Adrenal gland (tissue), 5 donors: ENCODE data around the gene FNIP2.

Source experiments
- POLR2A ChIP-seq, 2 donors: fragments of 450-650 bp; IDR thresholded peaks; one replicate each; pipeline ENCODE4 v1.6.1; 2017; ENCODE audit warnings: antibody characterized with exemption in 2 of 2, mild to moderate bottlenecking in 2 of 2, moderate library complexity in 1 of 2
- TF ChIP-seq, protein P1 (sequence below), 6 experiments: fragments of 450-650 bp in 4 of 6; fragments of 200-600 bp in 2 of 6; sonication (generic) in 1 of 6; IDR thresholded peaks; 1 replicate in 5 of 6; 2 replicates in 1 of 6; pipeline versions ENCODE4 v1.5.1 to v1.8.0; 2016 to 2021; ENCODE audit warnings: antibody characterized with exemption in 6 of 6, mild to moderate bottlenecking in 2 of 6, moderate library complexity in 1 of 6
- donor health status: DM: no; HTN: no; CAD: no.

DNA sequence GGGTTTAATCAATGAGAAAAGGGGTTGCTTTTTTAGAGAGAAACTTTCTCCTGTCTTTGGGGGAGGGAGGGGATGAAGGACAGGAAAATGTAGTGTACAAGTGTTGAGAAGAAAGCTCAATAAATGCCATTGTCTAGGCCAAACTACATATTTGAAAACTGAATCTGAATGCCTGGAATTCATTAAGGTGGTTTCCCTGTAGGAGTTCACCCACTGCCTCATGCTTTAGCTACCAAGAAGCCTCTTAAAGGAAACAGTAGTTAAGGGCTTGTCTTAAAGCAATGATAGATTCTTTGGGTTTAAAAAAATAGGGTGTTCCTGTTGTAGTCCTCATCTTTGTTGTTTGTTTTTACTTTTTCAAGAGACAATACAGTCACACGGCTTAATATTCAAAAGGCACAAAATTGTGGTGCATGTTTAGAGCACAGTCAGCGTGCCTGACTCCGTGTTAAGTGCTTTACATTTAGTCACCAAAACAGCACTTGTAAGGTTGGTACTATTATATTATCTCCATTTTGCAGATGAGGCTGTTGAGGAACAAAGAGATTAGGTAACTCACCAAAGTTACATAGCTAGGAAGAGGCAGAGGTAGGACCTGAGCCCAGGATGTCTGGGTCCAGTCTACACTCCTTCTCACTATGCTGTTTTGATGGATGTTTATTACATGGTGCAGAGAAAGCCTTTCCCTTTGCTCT is 46.0 kb downstream of the FNIP2 start:
- TF ChIP-seq, protein P1, sequence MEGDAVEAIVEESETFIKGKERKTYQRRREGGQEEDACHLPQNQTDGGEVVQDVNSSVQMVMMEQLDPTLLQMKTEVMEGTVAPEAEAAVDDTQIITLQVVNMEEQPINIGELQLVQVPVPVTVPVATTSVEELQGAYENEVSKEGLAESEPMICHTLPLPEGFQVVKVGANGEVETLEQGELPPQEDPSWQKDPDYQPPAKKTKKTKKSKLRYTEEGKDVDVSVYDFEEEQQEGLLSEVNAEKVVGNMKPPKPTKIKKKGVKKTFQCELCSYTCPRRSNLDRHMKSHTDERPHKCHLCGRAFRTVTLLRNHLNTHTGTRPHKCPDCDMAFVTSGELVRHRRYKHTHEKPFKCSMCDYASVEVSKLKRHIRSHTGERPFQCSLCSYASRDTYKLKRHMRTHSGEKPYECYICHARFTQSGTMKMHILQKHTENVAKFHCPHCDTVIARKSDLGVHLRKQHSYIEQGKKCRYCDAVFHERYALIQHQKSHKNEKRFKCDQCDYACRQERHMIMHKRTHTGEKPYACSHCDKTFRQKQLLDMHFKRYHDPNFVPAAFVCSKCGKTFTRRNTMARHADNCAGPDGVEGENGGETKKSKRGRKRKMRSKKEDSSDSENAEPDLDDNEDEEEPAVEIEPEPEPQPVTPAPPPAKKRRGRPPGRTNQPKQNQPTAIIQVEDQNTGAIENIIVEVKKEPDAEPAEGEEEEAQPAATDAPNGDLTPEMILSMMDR (IDR thresholded peaks at IDR 0.05): no peak
- TF ChIP-seq POLR2A (IDR thresholded peaks at IDR 0.05): no peak
